HG03565 (cell line): ENCODE measurements around the gene KRT76.

ENCODE experiments used
- ATAC-seq: cut with Tn5 transposase; IDR thresholded peaks from one replicate; pipeline ENCODE4 v1.9.1; 2021; ENCODE audit warnings: mild to moderate bottlenecking, moderate library complexity; ENCODE audit not compliant: unreplicated experiment

KRT76 gene

DNA sequence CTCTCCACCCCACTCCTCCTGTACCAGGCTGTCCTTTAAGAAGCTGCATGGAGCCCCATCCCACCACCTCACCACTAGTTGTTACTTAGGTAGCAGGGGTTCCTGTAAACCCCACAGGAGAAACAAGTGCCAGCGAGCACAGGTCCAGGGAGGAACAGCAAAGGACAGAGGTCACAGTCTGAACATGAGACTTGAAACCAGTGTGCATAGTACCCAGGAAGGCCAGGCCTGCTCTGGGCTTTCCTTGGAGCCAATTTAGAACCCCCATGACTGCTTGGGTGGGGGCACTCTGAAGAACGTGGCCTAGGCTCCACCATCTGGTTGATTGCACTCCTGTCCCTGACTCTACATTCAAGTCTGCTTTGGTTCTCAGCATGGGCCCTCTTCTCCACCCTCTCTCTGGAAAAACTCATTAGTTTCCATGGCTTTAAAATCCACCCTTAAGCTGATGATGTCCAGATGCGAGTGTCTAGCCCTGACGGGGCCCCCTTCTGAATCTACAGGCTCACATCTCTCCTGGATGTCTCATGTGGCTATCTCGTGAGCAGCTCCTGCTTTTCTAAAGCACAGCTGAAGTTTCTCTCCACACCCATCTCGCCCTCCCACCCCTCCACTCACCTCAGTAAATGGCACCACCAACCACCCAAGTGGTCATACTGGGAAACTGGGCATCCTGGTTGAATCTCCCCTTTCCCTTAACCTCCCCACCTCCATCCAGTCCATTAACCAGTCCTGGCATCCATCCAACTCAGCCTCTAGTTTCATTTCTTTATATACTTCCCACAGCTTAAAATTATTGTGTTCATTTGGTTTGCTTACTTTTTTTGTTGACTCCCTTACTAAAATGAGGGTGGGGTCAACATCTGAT is 10.4 kb upstream of the KRT76 start:
- ATAC-seq, result no peak

DNA sequence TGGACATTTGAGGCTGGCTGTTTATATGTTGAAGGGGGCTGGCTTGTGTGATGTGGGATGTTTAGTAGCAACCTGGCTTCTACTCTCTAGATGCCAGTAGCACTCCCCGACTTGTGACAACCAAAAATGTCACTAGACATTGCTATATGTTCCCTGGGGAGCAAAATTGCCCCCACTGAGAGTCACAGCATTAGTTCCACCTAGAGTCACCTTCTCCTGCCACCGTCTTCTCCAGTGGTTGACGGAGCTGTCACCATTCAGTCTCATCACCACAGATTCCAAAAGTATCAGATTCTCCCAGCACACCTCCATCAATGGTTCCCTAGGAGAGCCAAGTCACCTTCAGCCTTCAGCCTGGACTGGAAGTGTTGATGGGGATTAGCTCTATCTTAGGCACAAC is 7.8 kb upstream of the KRT76 start:
- no peak for ATAC-seq

DNA sequence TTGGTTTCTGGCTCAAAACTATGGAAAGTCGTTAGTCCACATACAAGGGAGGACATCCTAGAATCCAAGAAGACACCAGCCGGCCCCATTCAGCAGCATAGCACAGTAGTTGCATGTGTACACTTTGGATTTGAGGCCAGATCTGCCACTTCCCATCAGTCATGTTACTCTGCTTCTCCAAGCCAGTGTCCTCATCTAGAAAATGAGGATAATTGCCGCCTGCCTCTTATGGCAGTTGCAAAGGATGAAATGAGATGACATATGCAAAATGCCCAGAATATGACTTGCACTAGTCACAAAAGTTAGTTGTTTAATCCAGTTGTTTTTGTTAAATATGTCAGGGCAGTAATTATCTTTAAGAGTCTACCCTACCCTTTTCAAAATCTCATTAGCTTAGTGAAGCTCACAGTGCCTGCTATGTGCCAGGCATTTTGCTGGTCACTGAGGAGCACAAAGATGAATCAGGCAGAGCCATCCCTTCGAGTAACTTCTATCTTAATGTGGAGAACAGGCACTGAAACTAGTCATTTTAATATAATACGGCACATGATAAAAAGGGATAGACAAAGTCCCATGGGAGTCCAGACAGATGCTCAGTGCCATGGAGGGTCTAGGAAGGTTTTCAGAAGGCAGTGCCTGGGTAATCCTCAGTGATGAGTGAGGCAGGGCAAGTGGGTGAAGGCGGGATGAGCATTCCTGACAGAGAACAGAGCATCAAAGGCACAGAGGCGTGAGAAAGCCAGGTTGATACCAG is 6.6 kb upstream of the KRT76 start:
- ATAC-seq, result no peak

DNA sequence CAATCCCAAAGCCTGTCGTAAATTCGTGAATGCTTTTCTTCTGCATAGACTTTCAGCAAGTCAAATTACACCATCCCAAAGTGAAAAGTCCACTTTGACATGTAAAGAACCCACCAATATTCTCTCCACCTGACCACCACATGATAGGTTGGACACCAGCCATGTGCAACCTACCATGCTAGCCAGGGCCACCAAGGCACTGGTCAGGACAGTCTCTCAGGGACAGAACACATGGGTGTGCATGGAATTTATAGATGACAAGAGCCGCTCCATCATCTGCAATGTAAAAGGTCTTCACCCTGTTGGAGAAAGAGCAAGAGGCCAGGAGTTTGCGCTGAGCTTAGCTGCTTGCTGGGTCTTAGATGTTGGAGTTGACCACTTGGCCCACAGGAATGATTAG is 5.4 kb upstream of the KRT76 start:
- ATAC-seq, result no peak

DNA sequence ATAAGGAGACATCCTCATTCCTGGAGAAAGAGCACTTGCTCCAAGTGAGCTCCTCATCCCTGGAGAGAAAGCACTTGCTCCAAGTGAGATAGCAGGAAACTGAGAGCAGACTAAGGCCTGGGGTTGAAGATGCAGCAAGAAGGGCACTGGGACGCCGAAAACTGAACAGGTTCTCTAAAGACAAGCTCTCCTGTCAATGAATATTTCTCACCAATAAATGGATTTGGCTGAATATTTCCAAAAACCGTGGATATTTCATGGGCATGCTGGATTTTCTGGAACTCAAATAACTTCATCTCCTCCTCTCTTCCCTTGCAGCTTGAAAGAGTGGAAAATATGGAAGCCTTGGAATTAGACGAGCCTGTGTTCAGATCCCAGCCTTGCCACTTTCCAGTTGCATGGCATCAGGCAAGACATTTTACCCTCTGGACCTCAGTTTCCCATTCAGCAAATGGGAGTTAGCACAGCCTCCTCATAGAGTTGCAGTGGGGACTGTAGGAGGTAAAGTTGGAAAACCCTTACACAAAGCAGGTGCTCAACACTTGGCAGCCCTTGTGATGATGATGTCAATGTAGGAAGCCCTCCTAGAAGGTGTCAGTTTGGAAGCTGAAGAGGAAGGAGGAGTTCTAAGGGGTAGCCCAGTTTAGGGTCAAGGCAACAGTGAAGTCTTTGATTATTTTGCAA is 4.4 kb upstream of the KRT76 start:
- ATAC-seq, result no peak

DNA sequence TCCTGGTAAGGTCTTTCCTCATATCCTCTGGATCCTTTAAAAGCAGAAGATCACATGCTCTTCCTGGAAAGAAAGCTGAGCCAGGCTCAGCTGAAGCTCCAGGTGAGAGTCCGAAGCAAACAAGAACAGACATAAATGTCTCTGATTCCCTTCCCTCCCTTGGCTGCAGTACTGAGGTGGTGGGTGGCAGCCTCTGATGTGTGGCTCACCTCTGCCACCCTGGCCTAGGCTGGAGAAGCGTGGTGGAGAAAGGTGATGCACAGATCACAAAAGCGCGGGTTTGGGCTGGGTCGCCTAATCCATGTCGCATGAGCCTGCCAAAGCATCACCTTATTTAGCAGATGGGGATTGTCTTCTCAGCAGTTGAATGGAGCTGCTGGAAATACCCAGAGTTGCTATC is 2.8 kb upstream of the KRT76 start:
- ATAC-seq, result no peak

DNA sequence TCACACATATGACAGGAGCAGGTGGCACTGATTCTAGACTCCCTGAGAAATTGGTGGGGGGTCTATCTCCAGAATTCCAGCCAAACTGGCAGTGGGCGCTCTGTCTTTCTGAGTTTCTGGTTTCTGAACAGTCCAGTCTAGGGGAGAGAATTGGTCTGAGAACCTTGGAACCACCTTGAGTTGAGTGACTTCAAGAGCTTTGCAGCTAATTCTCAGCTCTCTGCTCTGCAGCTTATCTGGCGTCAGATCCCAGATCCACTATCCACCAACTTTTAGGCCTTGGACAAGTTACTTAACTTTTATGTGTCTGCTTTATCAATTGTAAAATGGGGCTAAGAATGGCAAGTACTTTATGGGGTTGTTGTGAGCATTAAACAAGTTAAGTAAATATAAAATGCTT is 1.7 kb upstream of the KRT76 start:
- no peak for ATAC-seq

DNA sequence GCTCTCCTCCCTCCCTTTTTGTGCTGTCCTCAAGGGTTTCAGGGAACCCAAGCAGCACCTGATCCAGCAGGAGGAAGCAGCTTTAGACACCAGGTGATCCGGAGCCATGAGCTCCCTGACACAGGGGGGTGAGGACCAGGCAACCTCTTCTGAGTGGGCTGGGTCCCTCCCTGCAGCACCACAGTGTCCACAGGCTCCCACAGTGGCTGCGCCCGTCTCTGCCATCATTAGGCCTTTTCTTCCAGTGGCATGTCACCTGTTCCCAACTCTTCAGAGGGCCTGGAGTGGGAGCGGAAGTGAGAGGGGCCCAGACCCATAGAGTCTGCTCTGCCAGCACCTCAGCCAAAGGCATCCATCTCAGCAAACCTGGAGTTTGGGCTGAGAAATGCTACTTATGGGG is 421 bp upstream of the KRT76 start:
- no peak for ATAC-seq

DNA sequence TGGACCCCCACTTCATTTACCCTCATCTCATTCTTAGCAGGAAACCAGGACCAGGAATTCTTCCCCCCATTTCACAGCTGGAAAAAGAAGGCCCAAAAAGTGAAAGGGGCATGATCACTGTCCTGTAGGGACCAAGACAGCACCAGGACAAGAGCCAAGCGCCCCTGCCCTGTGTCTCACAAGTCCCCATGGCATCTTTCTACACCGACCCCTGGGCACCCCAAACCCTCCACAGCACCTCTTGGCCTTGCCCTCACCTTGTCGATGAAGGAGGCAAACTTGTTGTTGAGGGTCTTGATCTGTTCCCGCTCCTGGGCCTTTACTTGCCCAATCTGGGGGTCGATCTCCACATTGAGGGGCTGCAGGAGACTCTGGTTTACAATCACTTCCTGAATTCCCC is 710 bp downstream of the KRT76 start:
- ATAC-seq, result no peak

DNA sequence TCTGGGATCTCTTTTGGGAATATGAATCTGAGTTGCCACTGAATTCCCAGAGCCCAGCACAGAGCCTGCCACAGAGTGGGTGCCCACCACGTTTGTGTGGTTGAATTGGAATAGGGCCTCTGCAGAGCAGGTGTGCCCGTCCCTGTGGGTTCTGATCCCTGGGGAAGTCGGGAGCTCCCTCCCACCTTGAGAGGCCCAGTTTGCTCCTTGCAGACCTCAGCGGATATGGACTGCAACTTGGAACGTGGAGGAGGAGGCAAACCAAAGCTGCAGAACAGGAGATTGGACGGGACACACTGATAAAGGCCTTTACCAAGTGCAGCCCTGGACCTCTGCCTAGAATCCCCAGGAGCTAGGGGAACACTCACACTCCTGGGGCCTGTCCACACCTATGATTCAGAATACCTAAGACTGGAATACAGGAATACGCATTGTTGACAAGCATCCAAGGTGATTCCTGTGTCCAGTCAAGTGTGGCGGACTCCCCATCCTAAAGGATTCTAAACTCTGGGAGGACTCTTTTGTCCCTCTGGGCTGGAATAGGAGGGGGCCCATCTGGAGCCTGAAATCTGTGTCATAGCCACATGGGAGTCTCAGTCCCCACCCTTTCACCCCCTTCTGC is 2.4 kb downstream of the KRT76 start:
- ATAC-seq, result no peak

DNA sequence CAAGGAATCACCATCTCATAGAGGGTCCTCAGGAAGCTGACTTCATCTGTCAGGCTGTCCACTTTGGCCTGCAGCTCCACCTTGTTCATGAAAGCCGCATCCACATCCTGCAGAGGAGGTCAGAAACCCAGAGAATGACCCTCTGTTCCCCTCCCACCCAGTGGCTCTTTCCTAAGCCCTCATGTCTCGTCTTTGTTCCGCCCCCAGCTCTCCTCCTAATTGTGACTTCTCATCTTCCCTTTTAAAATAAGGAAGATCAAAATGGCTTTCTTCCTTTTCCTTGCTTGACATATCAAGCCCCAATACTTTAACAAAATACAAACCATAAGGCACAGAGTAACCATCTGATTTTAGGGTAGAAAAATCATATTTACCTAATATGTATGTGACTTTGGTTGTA is 4.4 kb downstream of the KRT76 start:
- ATAC-seq, result no peak

DNA sequence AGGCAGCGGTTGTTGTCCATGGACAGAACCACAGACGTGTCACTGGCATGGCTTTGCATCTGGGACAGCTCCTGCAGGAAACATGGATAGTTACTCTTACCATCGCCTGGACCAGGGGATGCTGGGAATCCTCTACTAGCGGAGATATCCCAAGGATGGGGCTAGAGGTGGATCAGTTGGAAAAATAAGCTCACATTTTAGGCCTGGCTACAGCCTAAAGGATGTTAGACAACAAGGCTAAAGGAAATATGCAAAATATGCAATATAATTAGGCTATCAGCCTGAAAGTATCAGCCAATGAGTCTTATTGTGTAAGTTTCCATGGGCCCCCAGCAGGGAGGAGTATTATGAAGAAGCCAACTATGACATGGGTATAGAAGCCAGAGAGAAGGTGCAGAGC is 5.0 kb downstream of the KRT76 start:
- no peak for ATAC-seq

DNA sequence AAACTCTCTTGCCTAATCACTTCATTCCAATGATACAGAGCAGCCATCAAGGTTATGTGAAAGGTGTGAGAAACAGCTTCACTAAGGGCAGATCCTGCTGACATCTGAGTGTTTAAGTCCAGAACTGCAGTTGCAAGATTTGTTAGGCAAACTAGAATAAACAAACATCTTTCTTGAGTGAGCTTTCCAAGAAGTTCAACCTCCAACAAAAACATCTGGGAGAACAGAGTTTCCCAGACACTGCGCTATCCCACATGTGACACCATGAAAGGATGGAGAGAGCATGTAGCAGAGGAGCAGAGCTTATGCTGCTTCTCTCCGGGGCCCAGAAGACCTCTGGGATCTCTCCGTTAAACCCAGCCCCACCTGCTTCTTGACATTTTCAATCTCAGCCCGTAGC is 5.6 kb downstream of the KRT76 start:
- no peak for ATAC-seq

DNA sequence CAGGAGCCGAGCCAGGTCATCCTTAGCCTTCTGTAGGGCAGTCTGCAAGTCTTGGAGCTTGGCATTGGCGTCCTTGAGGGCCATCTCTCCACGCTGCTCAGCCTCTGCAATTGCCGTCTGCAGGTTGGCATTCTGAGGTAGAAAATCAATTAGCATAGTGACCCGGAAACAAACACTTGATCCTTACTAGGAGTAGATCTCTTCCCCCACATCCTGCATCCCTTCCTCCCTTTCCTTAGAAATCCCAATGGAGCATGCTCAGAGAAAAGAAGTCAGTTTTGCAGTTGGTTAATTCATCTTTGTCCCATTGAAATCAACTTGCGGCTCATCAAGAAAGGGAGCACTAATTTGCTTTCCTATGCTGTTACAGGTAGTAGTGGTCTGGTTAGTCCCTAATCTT is 6.1 kb downstream of the KRT76 start:
- no peak for ATAC-seq

DNA sequence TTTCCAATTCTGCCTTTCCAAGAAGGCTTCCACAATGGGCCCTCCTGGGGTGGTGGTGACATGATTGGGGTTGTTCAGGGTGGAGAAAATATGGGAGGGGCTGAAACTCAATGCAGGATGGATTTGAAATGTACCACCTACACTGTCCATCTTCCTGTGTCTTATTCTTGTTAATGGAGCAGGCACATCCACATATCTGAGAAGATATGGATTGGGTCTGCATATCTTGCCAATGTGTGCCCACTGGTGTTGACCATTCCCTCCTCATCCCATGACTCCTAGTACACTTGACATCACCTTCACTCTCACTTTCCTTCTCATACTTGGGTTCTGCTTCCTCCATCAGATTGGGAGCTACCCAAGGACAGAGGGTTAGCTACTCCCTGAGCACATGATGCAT is 7.2 kb downstream of the KRT76 start:
- no peak for ATAC-seq

DNA sequence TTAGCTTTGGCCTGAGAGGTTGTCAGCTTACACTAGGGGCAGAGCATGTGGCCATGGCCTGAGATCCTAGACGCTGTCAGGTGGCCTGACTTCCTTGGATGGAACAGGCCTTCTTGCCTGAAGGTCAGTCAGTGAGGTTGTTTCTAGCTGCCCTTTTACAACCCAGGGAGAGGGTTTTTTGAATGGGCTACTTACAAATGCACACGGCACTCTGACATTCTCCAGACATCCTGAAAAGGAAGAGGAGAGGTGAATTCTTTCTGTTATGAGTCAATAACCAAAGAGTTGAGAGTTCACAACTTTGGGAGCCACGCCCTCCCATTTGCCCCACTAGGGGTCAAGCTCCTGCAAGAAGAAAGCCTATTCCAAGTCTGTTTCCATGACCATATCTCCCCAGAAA is 7.8 kb downstream of the KRT76 start:
- no peak for ATAC-seq

DNA sequence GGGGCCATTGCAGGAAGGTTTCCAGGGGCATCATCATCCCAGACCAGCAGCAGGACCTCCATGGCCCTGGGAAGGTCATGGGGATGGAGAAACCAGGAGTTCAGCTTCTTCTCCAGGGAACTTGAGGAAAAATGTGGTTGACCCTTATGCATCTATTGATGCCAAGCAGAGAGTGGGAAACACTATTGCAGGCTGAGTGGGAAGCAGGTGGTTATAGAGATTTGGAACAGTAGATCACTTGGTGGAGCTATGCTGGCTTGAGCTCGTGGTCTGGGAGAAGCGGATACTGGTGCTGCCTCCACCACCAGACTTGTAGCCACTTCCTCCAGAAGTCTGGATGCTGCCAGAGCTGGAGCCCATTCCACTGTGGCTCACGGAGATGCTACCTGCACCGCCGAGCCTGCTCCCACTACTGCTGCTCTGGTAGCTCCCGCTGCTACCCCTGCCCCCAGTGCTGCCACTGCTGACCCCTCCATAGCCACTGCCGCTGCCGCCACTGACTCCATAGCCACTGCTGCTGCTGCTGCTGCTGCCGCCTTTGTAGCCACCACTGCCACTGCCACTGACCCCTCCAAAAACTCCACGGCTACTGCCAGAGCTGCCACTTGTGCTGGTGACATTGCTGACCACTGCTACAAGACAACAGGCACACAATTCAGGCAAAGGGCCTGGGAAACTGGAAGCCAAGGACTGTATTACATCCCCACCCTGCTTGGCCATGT is 8.5 kb downstream of the KRT76 start:
- ATAC-seq, result no peak

DNA sequence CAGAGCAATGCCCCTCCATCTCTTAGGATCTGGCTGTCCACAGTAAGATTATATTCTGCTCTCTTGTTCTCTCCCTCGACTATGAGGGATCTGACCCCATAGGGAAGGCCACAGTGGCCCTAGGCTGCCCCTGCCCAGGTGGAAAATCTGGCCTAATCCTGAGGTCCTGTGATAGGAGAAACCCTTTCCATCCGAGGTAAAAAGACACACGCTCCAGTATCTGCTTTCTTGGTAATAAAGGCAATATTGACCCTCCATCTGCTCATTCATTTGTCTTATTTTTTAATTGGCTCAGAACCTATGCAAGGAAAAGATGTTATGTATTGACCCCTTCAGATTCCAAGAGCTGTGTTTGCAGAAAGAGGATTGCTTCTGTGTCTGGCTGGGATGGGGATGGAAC is 9.7 kb downstream of the KRT76 start:
- ATAC-seq, result no peak

DNA sequence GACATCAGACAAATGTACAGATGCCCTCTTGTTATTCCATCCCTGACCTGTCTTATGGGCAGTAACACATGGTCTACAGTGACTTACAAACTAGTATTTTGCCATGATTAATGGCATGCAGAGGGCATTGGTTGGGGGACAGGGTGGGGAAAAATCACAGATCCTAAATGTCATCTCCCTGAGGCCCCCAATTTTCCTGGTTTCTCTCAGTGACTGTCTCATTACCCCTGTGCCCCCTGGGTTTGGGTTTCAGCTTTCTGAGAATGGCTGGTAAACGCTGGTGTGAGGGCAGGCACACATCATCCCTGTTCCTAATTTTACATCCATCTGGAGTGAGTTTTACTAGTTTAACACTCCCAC is 10.1 kb downstream of the KRT76 start:
- ATAC-seq, result no peak

DNA sequence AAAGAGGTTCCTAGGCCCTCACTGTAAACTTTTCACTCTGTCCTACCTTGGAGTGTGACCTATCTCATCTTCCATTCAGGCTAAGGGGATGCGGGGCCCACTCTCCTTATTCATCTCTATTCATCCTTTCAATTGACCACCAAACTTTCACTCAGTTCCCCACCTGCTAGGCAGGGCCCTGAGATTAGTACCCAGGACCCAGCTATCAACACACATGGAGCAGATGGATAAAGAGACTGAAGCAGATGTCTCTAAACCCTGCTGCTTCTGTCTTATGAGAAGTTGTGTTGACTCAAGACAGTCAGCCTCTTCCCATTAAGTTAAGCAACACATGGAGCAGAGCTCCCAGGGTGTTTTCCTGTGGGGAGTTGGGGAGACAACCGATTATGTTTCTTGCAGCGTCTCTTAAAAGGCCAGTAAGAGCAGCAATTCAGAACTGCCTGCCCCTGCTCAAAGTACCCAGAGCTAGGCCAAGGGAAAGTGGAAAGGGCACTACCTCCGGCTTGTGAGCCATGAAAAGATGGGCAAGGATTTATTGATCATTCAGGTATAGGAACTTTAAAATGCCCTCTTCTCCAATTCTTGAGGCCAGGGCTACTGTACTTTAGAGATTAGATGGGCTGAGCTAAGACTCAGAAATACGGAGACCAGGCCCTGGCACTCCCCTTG is 10.7 kb downstream of the KRT76 start:
- ATAC-seq, result no peak
